Mesenchymal stem cell (in vitro differentiated cells and primary cell): ENCODE data around the gene TMEM132E.

Source experiments
- DNase-seq: peaks from one replicate; pipeline ENCODE4 v3.0.0-alpha.2; 2013
- H2AFZ ChIP-seq: one replicate; pipeline ENCODE4 v1.6.1; 2013; ENCODE audit warnings: low read depth, mild to moderate bottlenecking, control low read depth, inconsistent platforms, low read length, moderate library complexity
- H2AK5ac ChIP-seq: 2 replicates; pipeline ENCODE4 v1.6.1; 2013; ENCODE audit warnings: low read length, moderate library complexity, mild to moderate bottlenecking, inconsistent platforms; ENCODE audit not compliant: severe bottlenecking
- H2BK120ac ChIP-seq: one replicate; pipeline ENCODE4 v1.6.1; 2013; ENCODE audit warnings: low read depth, mild to moderate bottlenecking, inconsistent platforms, low read length, moderate library complexity
- H2BK12ac ChIP-seq, 2 experiments: one replicate each; pipeline ENCODE4 v1.6.1; 2013; ENCODE audit warnings: inconsistent platforms in 2 of 2, low read length in 2 of 2, mild to moderate bottlenecking in 2 of 2, moderate library complexity in 2 of 2, control low read depth in 1 of 2
- H2BK15ac ChIP-seq: one replicate; pipeline ENCODE4 v1.6.1; 2013; ENCODE audit warnings: mild to moderate bottlenecking, low read depth, inconsistent platforms; ENCODE audit not compliant: poor library complexity, severe bottlenecking
- H2BK5ac ChIP-seq: 2 replicates; pipeline ENCODE4 v1.6.1; 2013; ENCODE audit warnings: low read depth, mild to moderate bottlenecking, low read length, control low read depth, inconsistent platforms; ENCODE audit not compliant: poor library complexity, severe bottlenecking
- H3K14ac ChIP-seq, 2 experiments: one replicate each; pipeline ENCODE4 v1.6.1; 2013; ENCODE audit warnings: inconsistent platforms in 2 of 2, low read length in 2 of 2, control low read depth in 1 of 2, mild to moderate bottlenecking in 1 of 2, moderate library complexity in 1 of 2
- H3K18ac ChIP-seq, 2 experiments: one replicate each; pipeline ENCODE4 v1.6.1; 2013; ENCODE audit warnings: inconsistent platforms in 2 of 2, low read length in 2 of 2, control low read depth in 1 of 2, low read depth in 1 of 2, mild to moderate bottlenecking in 1 of 2
- H3K23ac ChIP-seq, 2 experiments: one replicate each; pipeline ENCODE4 v1.6.1; 2013; ENCODE audit warnings: inconsistent platforms in 2 of 2, low read length in 2 of 2, mild to moderate bottlenecking in 2 of 2, moderate library complexity in 2 of 2, control low read depth in 1 of 2
- H3K27ac ChIP-seq: 2 replicates; pipeline ENCODE4 v1.5.1; 2013; ENCODE audit warnings: mild to moderate bottlenecking, moderate library complexity, low read length, control low read depth, inconsistent platforms; ENCODE audit not compliant: poor library complexity, severe bottlenecking
- H3K27me3 ChIP-seq, 2 experiments: 2 replicates each; pipeline versions ENCODE4 v1.6.1 to v1.7.0; 2013; ENCODE audit warnings: low read length in 2 of 2, mild to moderate bottlenecking in 2 of 2, moderate library complexity in 2 of 2, control low read depth in 1 of 2, inconsistent platforms in 1 of 2; ENCODE audit not compliant: control insufficient read depth in 1 of 2, insufficient read depth in 1 of 2
- H3K36me3 ChIP-seq, 2 experiments: 2 replicates each; pipeline versions ENCODE4 v1.6.1 to v1.7.0; 2013; ENCODE audit warnings: low read length in 2 of 2, control low read depth in 1 of 2, inconsistent platforms in 1 of 2, low read depth in 1 of 2, mild to moderate bottlenecking in 1 of 2; ENCODE audit not compliant: insufficient read depth in 2 of 2, control insufficient read depth in 1 of 2
- H3K4ac ChIP-seq, 2 experiments: one replicate each; pipeline ENCODE4 v1.6.1; 2013; ENCODE audit warnings: inconsistent platforms in 2 of 2, low read length in 2 of 2, mild to moderate bottlenecking in 2 of 2, moderate library complexity in 2 of 2, control low read depth in 1 of 2, low read depth in 1 of 2
- H3K4me1 ChIP-seq: 2 replicates; pipeline ENCODE4 v1.6.1; 2013; ENCODE audit warnings: low read depth, low read length, control low read depth; ENCODE audit not compliant: control insufficient read depth, insufficient read depth
- H3K4me2 ChIP-seq: 2 replicates; pipeline ENCODE4 v1.6.1; 2013; ENCODE audit warnings: low read length, mild to moderate bottlenecking, inconsistent platforms; ENCODE audit not compliant: poor library complexity, severe bottlenecking
- H3K4me3 ChIP-seq, 2 experiments: 2 replicates each; pipeline versions ENCODE4 v1.5.1 to v1.7.0; 2013; ENCODE audit warnings: low read length in 2 of 2, mild to moderate bottlenecking in 2 of 2, control low read depth in 1 of 2, low read depth in 1 of 2; ENCODE audit not compliant: insufficient read depth in 1 of 2
- H3K79me1 ChIP-seq: replicated peaks from 2 replicates; pipeline ENCODE4 v1.6.1; 2013; ENCODE audit warnings: mild to moderate bottlenecking, control low read depth, low read length, inconsistent platforms; ENCODE audit not compliant: poor library complexity, severe bottlenecking
- H3K9ac ChIP-seq: 2 replicates; pipeline ENCODE4 v1.7.0; 2013; ENCODE audit warnings: mild to moderate bottlenecking, low read length, moderate library complexity
- H3K9me3 ChIP-seq: 2 replicates; pipeline ENCODE4 v1.7.0; 2013; ENCODE audit warnings: mild to moderate bottlenecking, low read length; ENCODE audit not compliant: control insufficient read depth
- H4K8ac ChIP-seq: one replicate; pipeline ENCODE4 v1.6.1; 2013; ENCODE audit warnings: inconsistent platforms, mild to moderate bottlenecking, low read length, moderate library complexity
- H4K91ac ChIP-seq: one replicate; pipeline ENCODE4 v1.6.1; 2013; ENCODE audit warnings: mild to moderate bottlenecking, low read length, inconsistent platforms
- WGBS: methylation state at CpG from one replicate; pipeline ENCODE4 v1.1.7; 2013; ENCODE audit warnings: mixed read lengths; 5-methylcytosine and 5-hydroxymethylcytosine counted together

TMEM132E gene

GRCh38 chr17:34658811-34659560 is 79.6 kb downstream of the TMEM132E start:
- no peaks in the 10 kb centered on the region for H3K9me3 ChIP-seq
- H3K14ac ChIP-seq, result no peak overlapping the region
- H4K8ac ChIP-seq, result no peak overlapping the region

GRCh38 chr17:34663714-34664113 is 84.3 kb downstream of the TMEM132E start:
- H3K9me3 ChIP-seq, result no peaks in the 10 kb centered on the region

More at GRCh38 chr17:34658811-34659560, 79.6 kb downstream of the TMEM132E start:
- peaks cover 0 to 20% of the 10 kb centered on the region in 2 experiments for H3K27me3 ChIP-seq
- H3K18ac ChIP-seq, result no peak overlapping the region
- no peak overlapping the region for H3K23ac ChIP-seq
- no peak overlapping the region for H2BK15ac ChIP-seq
- H2BK12ac ChIP-seq, result no peak overlapping the region
- H2AK5ac ChIP-seq, result no peak overlapping the region
- no peak overlapping the region for H3K9ac ChIP-seq
- H3K4me3 ChIP-seq, result no peak overlapping the region
- no peaks in the 10 kb centered on the region for H3K36me3 ChIP-seq
- WGBS, result 68% methylated on average over 10 of the region's 10 CpGs
- H4K91ac ChIP-seq, result no peak overlapping the region
- H3K79me1 ChIP-seq, result no peaks in the 10 kb centered on the region
- H3K27ac ChIP-seq, result no peak overlapping the region
- no peak overlapping the region for H2BK5ac ChIP-seq
- H2AFZ ChIP-seq, result no peak overlapping the region
- DNase-seq, result no peak
- no peaks in the 10 kb centered on the region for H3K4me1 ChIP-seq
- no peak overlapping the region for H2BK120ac ChIP-seq
- H3K4me2 ChIP-seq, result no peak overlapping the region
- no peak overlapping the region for H3K4ac ChIP-seq

DNA sequence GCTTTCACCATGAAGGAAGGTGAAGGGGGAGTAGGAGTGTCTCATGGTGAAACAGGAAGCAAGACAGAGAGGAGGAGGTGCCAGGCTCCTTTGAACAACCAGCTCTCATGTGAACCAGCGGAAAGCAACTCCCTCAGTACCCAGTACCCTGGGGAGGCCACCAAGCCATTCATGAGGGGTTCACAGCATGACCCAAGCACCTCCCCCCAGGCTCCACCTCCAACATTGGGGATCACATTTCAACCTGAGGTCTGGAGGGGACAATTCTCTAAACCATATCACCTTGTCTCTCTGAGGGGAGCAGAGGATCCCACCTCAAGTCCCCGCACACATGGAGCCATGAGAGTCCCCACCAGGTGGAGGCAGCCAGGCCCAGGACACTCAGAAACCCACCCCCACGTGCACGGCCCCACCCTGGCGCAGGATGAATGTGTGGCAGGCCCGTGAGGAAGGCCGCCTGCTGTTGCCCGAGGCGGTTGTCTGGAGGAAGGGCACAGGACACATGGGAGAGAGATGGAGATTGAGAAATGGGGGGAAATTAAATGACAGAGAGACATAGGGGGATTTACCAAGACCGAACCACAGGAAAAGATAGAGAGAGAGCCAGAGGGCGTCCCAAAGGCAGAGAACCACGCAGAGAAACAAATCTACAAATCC is 85.9 kb downstream of the TMEM132E start:
- Histone ChIP-seq H3K4me2 (no peak overlapping the region), H2BK120ac (no peak overlapping the region), H3K27me3 (peaks cover 0 to 46% of the 10 kb centered on the region in 2 experiments), H3K23ac (no peak overlapping the region), H2BK5ac (no peak overlapping the region), H2BK12ac (no peak overlapping the region), H2AK5ac (no peak overlapping the region), H4K8ac (no peak overlapping the region), H3K36me3 (no peaks in the 10 kb centered on the region), H2BK15ac (no peak overlapping the region), H3K4me3 (no peak overlapping the region), H3K27ac (no peak overlapping the region), H3K14ac (no peak overlapping the region), H3K18ac (no peak overlapping the region), H3K4ac (no peak overlapping the region), H3K4me1 (no peaks in the 10 kb centered on the region), H2AFZ (no peak overlapping the region), H3K9me3 (no peaks in the 10 kb centered on the region), H4K91ac (no peak overlapping the region), H3K79me1 (no peaks in the 10 kb centered on the region), H3K9ac (no peak overlapping the region)
- WGBS, result 43% methylated on average over 9 of the region's 12 CpGs
- DNase-seq, result no peak

More at GRCh38 chr17:34663714-34664113, 84.3 kb downstream of the TMEM132E start:
- Histone ChIP-seq H3K36me3 (no peaks in the 10 kb centered on the region), H3K23ac (no peak overlapping the region), H2BK15ac (no peak overlapping the region), H3K27me3 (peaks cover 0 to 41% of the 10 kb centered on the region in 2 experiments), H3K4ac (no peak overlapping the region), H3K18ac (no peak overlapping the region), H2BK120ac (no peak overlapping the region), H2AK5ac (no peak overlapping the region), H3K27ac (no peak overlapping the region), H3K79me1 (no peaks in the 10 kb centered on the region), H2AFZ (no peak overlapping the region), H3K4me2 (no peak overlapping the region), H3K14ac (no peak overlapping the region), H3K4me1 (no peaks in the 10 kb centered on the region), H4K91ac (no peak overlapping the region), H2BK12ac (no peak overlapping the region), H3K4me3 (no peak overlapping the region), H2BK5ac (no peak overlapping the region), H4K8ac (no peak overlapping the region), H3K9ac (no peak overlapping the region)
- 64% methylated on average over 3 of the region's 3 CpGs for WGBS
- DNase-seq, result no peak
